NCI-H345 treated with DMSO at 0.1 percent for 48 hours (cell line): Measurements from ENCODE around the gene SPATA31D3.
"Not testable (repeated sequence)": the region's sequence is repeated elsewhere in the genome, so short reads cannot be mapped to it uniquely, and the experiment has no call there.

Experiments used
- DNase-seq: peaks from one replicate; lab custom pipeline; 2025; ENCODE audit not compliant: unreplicated experiment; lab: John Stamatoyannopoulos, UW

The SPATA31D3 gene

GRCh38 chr9:81976351-81976750 lies 33.1 kb downstream of the SPATA31D3 start:
- no peak for DNase-seq

GRCh38 chr9:81979196-81979595 lies 35.9 kb downstream of the SPATA31D3 start:
- DNase-seq = no peak

GRCh38 chr9:81980568-81980967 lies 37.3 kb downstream of the SPATA31D3 start:
- DNase-seq = no peak

GRCh38 chr9:81981883-81982282 lies 38.6 kb downstream of the SPATA31D3 start:
- DNase-seq = no peak

- DNase-seq = no peak
These were observed 41.6 kb downstream of the SPATA31D3 start for GRCh38 chr9:81984928-81985327.

- DNase-seq = no peak
These were observed 42.8 kb downstream of the SPATA31D3 start for GRCh38 chr9:81986051-81986450.

- not testable (repeated sequence) for DNase-seq
These were observed 45.2 kb downstream of the SPATA31D3 start, which contains the start of gene SPATA31D1 for GRCh38 chr9:81988472-81988871. Gene SPATA31D1, plus strand, starts transcription at chr9:81988772. Its CDS starts 47 bp downstream, at chr9:81988819.

GRCh38 chr9:81989700-81990099 lies 46.4 kb downstream of the SPATA31D3 start:
- no peak for DNase-seq

GRCh38 chr9:81993656-81994055 lies 50.4 kb downstream of the SPATA31D3 start:
- no peak for DNase-seq
